Loucy (cell line): Measurements from ENCODE around the gene UMODL1.

Experiments
- H2AFZ ChIP-seq: fragments of 200-600 bp; sonication (generic); 2 replicates; pipeline ENCODE4 v1.6.0; 2016; ENCODE audit warnings: antibody characterized with exemption, mild to moderate bottlenecking, low read length, moderate library complexity
- H3F3A ChIP-seq: fragments of 200-600 bp; 2 replicates; pipeline ENCODE4 v1.6.0; 2016; ENCODE audit warnings: antibody characterized with exemption, low read depth, mild to moderate bottlenecking
- H3K27me3 ChIP-seq: fragments of 200-600 bp; sonication (generic); 2 replicates; pipeline ENCODE4 v1.6.1; 2014; ENCODE audit warnings: low read length, mild to moderate bottlenecking; ENCODE audit not compliant: insufficient read depth, poor library complexity, severe bottlenecking
- H3K36me3 ChIP-seq: fragments of 200-600 bp; sonication (generic); 2 replicates; pipeline ENCODE4 v1.6.1; 2016; ENCODE audit warnings: low read length; ENCODE audit not compliant: insufficient read depth
- H3K4me1 ChIP-seq: fragments of 200-600 bp; sonication (generic); 2 replicates; pipeline ENCODE4 v1.5.1; 2014; ENCODE audit warnings: low read length, mild to moderate bottlenecking; ENCODE audit not compliant: insufficient read depth, poor library complexity, severe bottlenecking
- H3K4me2 ChIP-seq: fragments of 200-600 bp; sonication (generic); 2 replicates; pipeline ENCODE4 v1.6.0; 2014; ENCODE audit warnings: antibody characterized with exemption, low read length, low read depth, mild to moderate bottlenecking; ENCODE audit not compliant: poor library complexity, severe bottlenecking
- H3K4me3 ChIP-seq: fragments of 200-600 bp; sonication (generic); 2 replicates; pipeline ENCODE4 v1.5.1; 2014; ENCODE audit warnings: low read length, mild to moderate bottlenecking, mixed read lengths; ENCODE audit not compliant: poor library complexity, severe bottlenecking
- H3K79me2 ChIP-seq: fragments of 200-600 bp; sonication (generic); 2 replicates; pipeline ENCODE4 v1.6.1; 2014; ENCODE audit warnings: low read length; ENCODE audit not compliant: insufficient read depth
- H3K9ac ChIP-seq: fragments of 200-600 bp; sonication (generic); 2 replicates; pipeline ENCODE4 v1.6.0; 2014; ENCODE audit warnings: mild to moderate bottlenecking, low read depth, low read length, moderate library complexity; ENCODE audit not compliant: poor library complexity, severe bottlenecking
- H3K9me2 ChIP-seq: fragments of 200-600 bp; sonication (generic); replicated peaks from 2 replicates; pipeline ENCODE4 v1.6.1; 2016; ENCODE audit warnings: low read depth, low read length, mixed read lengths
- H3K9me3 ChIP-seq: fragments of 200-600 bp; sonication (generic); 2 replicates; pipeline ENCODE4 v1.6.1; 2014; ENCODE audit warnings: mild to moderate bottlenecking, antibody characterized with exemption, low read length, low read depth; ENCODE audit not compliant: insufficient read depth
- H4K20me1 ChIP-seq: fragments of 200-600 bp; sonication (generic); 2 replicates; pipeline ENCODE4 v1.6.0; 2014; ENCODE audit warnings: antibody characterized with exemption, low read length, mild to moderate bottlenecking; ENCODE audit not compliant: insufficient read depth, poor library complexity, severe bottlenecking
- CTCF ChIP-seq: fragments of 200-600 bp; sonication (generic); conservative IDR thresholded peaks from 2 replicates; pipeline ENCODE4 v1.5.1; 2014; ENCODE audit warnings: mild to moderate bottlenecking, antibody characterized with exemption, low read length
- EZH2phosphoT487 ChIP-seq: fragments of 200-600 bp; IDR thresholded peaks from 2 replicates; pipeline ENCODE4 v1.6.1; 2018; ENCODE audit warnings: antibody characterized with exemption, mild to moderate bottlenecking, moderate library complexity, borderline replicate concordance

Gene UMODL1

GRCh38 chr21:42183374-42184266 is 112.5 kb downstream of the UMODL1 start:
- Histone ChIP-seq H2AFZ (no peak overlapping the region), H3K79me2 (no peaks in the 10 kb centered on the region), H3K9me3 (peaks cover 7% of the 10 kb centered on the region; the same call in 1 of the 2 replicates), H3K9me2 (no peaks in the 10 kb centered on the region), H3K4me3 (no peak overlapping the region), H3K4me2 (no peak overlapping the region), H3K4me1 (peaks cover 41% of the 10 kb centered on the region), H4K20me1 (no peaks in the 10 kb centered on the region), H3K27me3 (no peaks in the 10 kb centered on the region), H3K9ac (peak overlapping the region; percentile 2), H3K36me3 (no peaks in the 10 kb centered on the region), H3F3A (peaks cover 19% of the 10 kb centered on the region)
- TF ChIP-seq CTCF (no peak), EZH2phosphoT487 (no peak)

GRCh38 chr21:42186591-42186990 is 115.5 kb downstream of the UMODL1 start:
- Histone ChIP-seq H3K4me1 (peaks cover 65% of the 10 kb centered on the region), H3K4me3 (no peak overlapping the region), H3K9me2 (no peaks in the 10 kb centered on the region), H3K79me2 (no peaks in the 10 kb centered on the region), H2AFZ (no peak overlapping the region), H3K9ac (peak overlapping the region; percentile 85), H3K9me3 (peaks cover 7% of the 10 kb centered on the region; the same call in 1 of the 2 replicates), H4K20me1 (no peaks in the 10 kb centered on the region), H3F3A (peaks cover 14% of the 10 kb centered on the region), H3K4me2 (peak overlapping the region; percentile 96), H3K36me3 (no peaks in the 10 kb centered on the region), H3K27me3 (no peaks in the 10 kb centered on the region)
- TF ChIP-seq EZH2phosphoT487: no peak
- no peak for TF ChIP-seq CTCF

GRCh38 chr21:42187976-42188653 is 117.0 kb downstream of the UMODL1 start:
- H3K4me1 ChIP-seq: peaks cover 71% of the 10 kb centered on the region
- peaks cover 7% of the 10 kb centered on the region; the same call in 1 of the 2 replicates for H3K9me3 ChIP-seq
- no peaks in the 10 kb centered on the region for H3K79me2 ChIP-seq
- peak overlapping the region; percentile 85 for H3K9ac ChIP-seq
- no peaks in the 10 kb centered on the region for H4K20me1 ChIP-seq
- H3K27me3 ChIP-seq: no peaks in the 10 kb centered on the region
- peak overlapping the region; percentile 70 for H3K4me3 ChIP-seq
- no peak for TF ChIP-seq CTCF
- TF ChIP-seq EZH2phosphoT487: no peak
- H3K4me2 ChIP-seq: peak overlapping the region; percentile 96
- no peaks in the 10 kb centered on the region for H3K36me3 ChIP-seq
- no peak overlapping the region for H2AFZ ChIP-seq
- no peaks in the 10 kb centered on the region for H3K9me2 ChIP-seq
- peaks cover 14% of the 10 kb centered on the region for H3F3A ChIP-seq
